H1 (cell line): ENCODE results near the gene ASB3. TPM values are rescaled to one million over a fixed set of nuclear protein-coding genes. Genes with fewer than 3 reads are reported as not detected.

Source experiments
- BACH1 ChIP-seq: IDR thresholded peaks from 2 replicates; pipeline ENCODE4 v1.6.1; 2012; ENCODE audit warnings: low read length, improper control_type of control experiment
- BCL11A ChIP-seq, 2 experiments: IDR thresholded peaks; one replicate each; pipeline ENCODE4 v1.6.1; 2011; ENCODE audit warnings: low read depth in 2 of 2, low read length in 2 of 2, mild to moderate bottlenecking in 2 of 2
- KDM1A ChIP-seq: fragments of 200-600, 300-600 bp; sonication (generic); IDR thresholded peaks from 2 replicates; pipeline ENCODE4 v1.7.1; 2016; ENCODE audit warnings: mild to moderate bottlenecking, low read length, borderline replicate concordance
- POLR2A ChIP-seq, 2 experiments: IDR thresholded peaks; 1 replicate in 1 of 2; 2 replicates in 1 of 2; pipeline ENCODE4 v1.6.1; 2011; ENCODE audit warnings: low read depth in 2 of 2, low read length in 2 of 2, mild to moderate bottlenecking in 2 of 2; ENCODE audit errors: control extremely low read depth in 1 of 2
- RAD21 ChIP-seq, 2 experiments: IDR thresholded peaks in 1 of 2; conservative IDR thresholded peaks in 1 of 2; 2 replicates each; pipeline ENCODE4 v1.6.1; 2011; ENCODE audit warnings: low read depth in 2 of 2, low read length in 2 of 2, improper control_type of control experiment in 1 of 2, inconsistent platforms in 1 of 2, mild to moderate bottlenecking in 1 of 2, moderate library complexity in 1 of 2
- SIX5 ChIP-seq: IDR thresholded peaks from 2 replicates; pipeline ENCODE4 v1.6.1; 2011; ENCODE audit warnings: mild to moderate bottlenecking, low read depth, low read length
- TEAD4 ChIP-seq: IDR thresholded peaks from 2 replicates; pipeline ENCODE4 v1.6.1; 2012; ENCODE audit warnings: low read depth, low read length, inconsistent platforms, mixed read lengths
- polyA plus RNA-seq, 7 experiments: library from polyadenylated mRNA; depleted of rRNA in 3 of 7; stranded (reverse) in 5 of 7; unstranded in 2 of 7; fragments of >200 nt in 5 of 7; fragments of 200-250 nt in 2 of 7; gene quantifications; 1 replicate in 5 of 7; 2 replicates in 1 of 7; 4 replicates in 1 of 7; pipeline versions ENCODE4 v1.2.1 to v1.2.3, GENCODE V29; 2011 to 2013; ENCODE audit warnings: missing spikeins in 2 of 7, mixed read lengths in 2 of 7
- total RNA-seq: library from RNA; stranded (reverse); fragmentation: NEBNext Ultra II Directional; extraction: Animal tissue kit (Norgen Biotek cat#: 25700); gene quantifications from 2 replicates; pipeline ENCODE4 v1.2.1, GENCODE V29; 2021
- TF ChIP-seq, protein P1 (sequence below): fragments of 300-600 bp; sonication (generic); IDR thresholded peaks from 2 replicates; pipeline ENCODE4 v1.7.1; 2012; ENCODE audit warnings: low read length, moderate library complexity, mild to moderate bottlenecking, inconsistent platforms; ENCODE audit not compliant: insufficient replicate concordance

Gene ASB3
- total and polyA plus RNA-seq, 2 of the 8 experiments (the other 6 are each of a cell fraction or from before 2014, with no cell fraction given), result 22.6 to 25.4 TPM

DNA sequence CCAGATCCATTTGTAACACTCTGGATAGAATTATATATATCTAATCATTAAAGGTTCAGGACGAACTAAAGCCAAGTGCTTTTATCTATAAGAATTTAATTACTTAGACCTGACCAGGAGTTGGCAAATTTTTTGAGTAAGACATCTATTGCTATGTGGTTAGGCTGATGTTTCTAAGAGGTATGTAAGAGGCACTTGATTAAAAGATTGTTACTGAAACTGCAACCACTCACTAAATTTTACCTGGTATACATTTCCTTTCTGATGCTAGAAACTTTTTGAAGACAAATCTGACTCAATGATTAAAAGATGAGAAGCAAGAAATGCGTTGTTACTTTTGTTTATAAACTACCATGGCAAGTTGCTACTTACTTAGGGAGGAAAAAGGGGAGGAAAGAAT lies 95.9 kb downstream of the ASB3 start (continued):
- TF ChIP-seq, protein P1, sequence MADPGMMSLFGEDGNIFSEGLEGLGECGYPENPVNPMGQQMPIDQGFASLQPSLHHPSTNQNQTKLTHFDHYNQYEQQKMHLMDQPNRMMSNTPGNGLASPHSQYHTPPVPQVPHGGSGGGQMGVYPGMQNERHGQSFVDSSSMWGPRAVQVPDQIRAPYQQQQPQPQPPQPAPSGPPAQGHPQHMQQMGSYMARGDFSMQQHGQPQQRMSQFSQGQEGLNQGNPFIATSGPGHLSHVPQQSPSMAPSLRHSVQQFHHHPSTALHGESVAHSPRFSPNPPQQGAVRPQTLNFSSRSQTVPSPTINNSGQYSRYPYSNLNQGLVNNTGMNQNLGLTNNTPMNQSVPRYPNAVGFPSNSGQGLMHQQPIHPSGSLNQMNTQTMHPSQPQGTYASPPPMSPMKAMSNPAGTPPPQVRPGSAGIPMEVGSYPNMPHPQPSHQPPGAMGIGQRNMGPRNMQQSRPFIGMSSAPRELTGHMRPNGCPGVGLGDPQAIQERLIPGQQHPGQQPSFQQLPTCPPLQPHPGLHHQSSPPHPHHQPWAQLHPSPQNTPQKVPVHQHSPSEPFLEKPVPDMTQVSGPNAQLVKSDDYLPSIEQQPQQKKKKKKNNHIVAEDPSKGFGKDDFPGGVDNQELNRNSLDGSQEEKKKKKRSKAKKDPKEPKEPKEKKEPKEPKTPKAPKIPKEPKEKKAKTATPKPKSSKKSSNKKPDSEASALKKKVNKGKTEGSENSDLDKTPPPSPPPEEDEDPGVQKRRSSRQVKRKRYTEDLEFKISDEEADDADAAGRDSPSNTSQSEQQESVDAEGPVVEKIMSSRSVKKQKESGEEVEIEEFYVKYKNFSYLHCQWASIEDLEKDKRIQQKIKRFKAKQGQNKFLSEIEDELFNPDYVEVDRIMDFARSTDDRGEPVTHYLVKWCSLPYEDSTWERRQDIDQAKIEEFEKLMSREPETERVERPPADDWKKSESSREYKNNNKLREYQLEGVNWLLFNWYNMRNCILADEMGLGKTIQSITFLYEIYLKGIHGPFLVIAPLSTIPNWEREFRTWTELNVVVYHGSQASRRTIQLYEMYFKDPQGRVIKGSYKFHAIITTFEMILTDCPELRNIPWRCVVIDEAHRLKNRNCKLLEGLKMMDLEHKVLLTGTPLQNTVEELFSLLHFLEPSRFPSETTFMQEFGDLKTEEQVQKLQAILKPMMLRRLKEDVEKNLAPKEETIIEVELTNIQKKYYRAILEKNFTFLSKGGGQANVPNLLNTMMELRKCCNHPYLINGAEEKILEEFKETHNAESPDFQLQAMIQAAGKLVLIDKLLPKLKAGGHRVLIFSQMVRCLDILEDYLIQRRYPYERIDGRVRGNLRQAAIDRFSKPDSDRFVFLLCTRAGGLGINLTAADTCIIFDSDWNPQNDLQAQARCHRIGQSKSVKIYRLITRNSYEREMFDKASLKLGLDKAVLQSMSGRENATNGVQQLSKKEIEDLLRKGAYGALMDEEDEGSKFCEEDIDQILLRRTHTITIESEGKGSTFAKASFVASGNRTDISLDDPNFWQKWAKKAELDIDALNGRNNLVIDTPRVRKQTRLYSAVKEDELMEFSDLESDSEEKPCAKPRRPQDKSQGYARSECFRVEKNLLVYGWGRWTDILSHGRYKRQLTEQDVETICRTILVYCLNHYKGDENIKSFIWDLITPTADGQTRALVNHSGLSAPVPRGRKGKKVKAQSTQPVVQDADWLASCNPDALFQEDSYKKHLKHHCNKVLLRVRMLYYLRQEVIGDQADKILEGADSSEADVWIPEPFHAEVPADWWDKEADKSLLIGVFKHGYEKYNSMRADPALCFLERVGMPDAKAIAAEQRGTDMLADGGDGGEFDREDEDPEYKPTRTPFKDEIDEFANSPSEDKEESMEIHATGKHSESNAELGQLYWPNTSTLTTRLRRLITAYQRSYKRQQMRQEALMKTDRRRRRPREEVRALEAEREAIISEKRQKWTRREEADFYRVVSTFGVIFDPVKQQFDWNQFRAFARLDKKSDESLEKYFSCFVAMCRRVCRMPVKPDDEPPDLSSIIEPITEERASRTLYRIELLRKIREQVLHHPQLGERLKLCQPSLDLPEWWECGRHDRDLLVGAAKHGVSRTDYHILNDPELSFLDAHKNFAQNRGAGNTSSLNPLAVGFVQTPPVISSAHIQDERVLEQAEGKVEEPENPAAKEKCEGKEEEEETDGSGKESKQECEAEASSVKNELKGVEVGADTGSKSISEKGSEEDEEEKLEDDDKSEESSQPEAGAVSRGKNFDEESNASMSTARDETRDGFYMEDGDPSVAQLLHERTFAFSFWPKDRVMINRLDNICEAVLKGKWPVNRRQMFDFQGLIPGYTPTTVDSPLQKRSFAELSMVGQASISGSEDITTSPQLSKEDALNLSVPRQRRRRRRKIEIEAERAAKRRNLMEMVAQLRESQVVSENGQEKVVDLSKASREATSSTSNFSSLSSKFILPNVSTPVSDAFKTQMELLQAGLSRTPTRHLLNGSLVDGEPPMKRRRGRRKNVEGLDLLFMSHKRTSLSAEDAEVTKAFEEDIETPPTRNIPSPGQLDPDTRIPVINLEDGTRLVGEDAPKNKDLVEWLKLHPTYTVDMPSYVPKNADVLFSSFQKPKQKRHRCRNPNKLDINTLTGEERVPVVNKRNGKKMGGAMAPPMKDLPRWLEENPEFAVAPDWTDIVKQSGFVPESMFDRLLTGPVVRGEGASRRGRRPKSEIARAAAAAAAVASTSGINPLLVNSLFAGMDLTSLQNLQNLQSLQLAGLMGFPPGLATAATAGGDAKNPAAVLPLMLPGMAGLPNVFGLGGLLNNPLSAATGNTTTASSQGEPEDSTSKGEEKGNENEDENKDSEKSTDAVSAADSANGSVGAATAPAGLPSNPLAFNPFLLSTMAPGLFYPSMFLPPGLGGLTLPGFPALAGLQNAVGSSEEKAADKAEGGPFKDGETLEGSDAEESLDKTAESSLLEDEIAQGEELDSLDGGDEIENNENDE, result no peak
- TF ChIP-seq KDM1A, result no peak
- no peak for TF ChIP-seq RAD21 (IDR thresholded peaks at IDR 0.05 in 1 of 2, conservative IDR thresholded peaks at IDR 0.05 in 1 of 2; ENCODE audit: low read depth in 2 of 2, low read length in 2 of 2)
- TF ChIP-seq TEAD4, result no peak
- TF ChIP-seq BCL11A (IDR thresholded peaks at IDR 0.05; ENCODE audit: low read depth in 2 of 2, low read length in 2 of 2), result no peak
- no peak for TF ChIP-seq SIX5
- TF ChIP-seq BACH1, result no peak
- TF ChIP-seq POLR2A (IDR thresholded peaks at IDR 0.05; ENCODE audit: control extremely low read depth in 1 of 2, low read depth in 2 of 2, low read length in 2 of 2), result no peak
- TF ChIP-seq, all 59 proteins: peak for 0
